ENCODE measurements around the gene SERPINI2.

Gene SERPINI2, protein sequence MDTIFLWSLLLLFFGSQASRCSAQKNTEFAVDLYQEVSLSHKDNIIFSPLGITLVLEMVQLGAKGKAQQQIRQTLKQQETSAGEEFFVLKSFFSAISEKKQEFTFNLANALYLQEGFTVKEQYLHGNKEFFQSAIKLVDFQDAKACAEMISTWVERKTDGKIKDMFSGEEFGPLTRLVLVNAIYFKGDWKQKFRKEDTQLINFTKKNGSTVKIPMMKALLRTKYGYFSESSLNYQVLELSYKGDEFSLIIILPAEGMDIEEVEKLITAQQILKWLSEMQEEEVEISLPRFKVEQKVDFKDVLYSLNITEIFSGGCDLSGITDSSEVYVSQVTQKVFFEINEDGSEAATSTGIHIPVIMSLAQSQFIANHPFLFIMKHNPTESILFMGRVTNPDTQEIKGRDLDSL

GRCh38 chr3:167473863-167474262 lies at the start of gene SERPINI2:
Gene SERPINI2, minus strand, starts transcription at chr3:167474042. Its CDS starts 2,208 bp downstream, at chr3:167471834.
- no peak for DNase-seq

- DNase-seq = no peak
These were observed 47.1 kb upstream of the SERPINI2 start for GRCh38 chr3:167521006-167521355.

DNA sequence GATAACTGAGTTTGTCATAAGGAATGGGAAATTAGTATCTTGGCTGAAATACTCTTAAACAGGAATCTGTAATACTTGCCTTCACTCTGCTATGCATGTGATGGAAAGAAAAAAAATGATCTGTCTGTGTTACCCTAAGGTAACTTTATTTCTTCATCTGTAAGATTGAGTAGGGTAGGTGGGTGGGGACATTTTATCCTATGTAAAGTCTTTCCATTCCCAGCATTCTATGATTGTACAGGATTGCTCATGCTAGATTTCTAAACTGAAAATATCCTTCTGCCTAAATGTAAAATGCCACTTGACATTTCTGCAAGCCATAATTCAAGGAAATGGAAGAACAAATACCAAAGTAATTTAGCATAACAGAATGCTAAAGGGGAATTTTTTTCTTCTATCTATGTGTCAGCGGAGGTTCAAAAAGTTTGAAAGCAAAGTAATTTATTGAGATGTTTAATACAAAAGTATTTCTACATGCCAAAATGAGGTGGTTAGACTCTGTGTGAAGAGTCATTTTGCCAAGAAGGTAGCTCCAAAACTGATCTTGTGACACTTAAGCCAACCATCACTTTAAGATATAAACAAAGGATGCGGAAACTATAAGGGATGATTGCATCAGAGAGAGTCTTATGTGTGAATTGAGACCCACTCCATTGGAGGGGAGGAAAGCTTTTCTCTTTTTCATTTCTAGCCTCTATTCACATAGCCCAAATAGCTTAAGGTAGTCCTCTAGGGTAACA lies 46.6 kb upstream of the SERPINI2 start:
- DNase-seq = no peak

- DNase-seq = no peak
These were observed 34.1 kb upstream of the SERPINI2 start for GRCh38 chr3:167507954-167508353.

DNA sequence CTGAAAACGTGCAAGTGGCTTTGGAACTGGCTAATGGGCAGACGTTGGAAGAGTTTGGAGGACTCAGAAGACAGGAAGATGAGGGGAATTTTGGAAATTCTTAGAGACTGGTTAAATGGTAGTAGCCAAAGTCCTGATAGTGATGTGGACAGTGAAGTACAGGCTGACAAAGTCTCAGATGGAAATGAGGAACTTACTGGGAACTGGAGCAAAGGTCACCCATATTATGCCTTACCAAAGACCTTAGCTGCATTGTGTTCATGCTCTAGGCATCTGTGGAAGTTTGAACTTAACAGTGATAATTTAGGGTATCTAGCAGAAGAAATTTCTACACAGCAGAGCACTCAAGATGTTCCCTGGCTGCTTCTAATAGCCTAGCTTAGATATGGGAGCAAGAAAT lies 28.6 kb upstream of the SERPINI2 start:
- DNase-seq = no peak

GRCh38 chr3:167501941-167502340 lies 28.1 kb upstream of the SERPINI2 start:
- no peak for DNase-seq

GRCh38 chr3:167497903-167498302 lies 24.1 kb upstream of the SERPINI2 start:
- DNase-seq = no peak

DNA sequence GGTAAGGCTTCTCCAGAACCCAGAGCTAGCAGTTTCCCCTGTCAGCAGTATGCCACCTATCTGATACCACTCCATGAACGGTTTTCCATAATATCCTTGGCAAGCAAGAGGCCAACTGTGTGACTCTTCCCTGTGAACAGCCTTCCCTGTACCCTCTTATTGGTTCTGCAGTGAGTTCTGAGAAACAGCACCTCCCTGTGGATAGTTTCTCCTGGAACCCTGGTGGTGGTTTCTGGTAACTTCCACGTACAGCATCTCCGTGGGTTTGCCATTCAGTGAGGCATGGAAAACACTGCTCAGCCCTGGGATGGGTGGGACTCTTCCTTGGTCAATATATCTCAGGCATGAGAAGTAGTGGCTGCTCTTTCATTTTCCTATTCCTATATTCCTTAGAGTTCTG lies 19.4 kb upstream of the SERPINI2 start:
- DNase-seq = no peak

- no peak for DNase-seq
These were observed 17.8 kb upstream of the SERPINI2 start for GRCh38 chr3:167491621-167492020.

DNA sequence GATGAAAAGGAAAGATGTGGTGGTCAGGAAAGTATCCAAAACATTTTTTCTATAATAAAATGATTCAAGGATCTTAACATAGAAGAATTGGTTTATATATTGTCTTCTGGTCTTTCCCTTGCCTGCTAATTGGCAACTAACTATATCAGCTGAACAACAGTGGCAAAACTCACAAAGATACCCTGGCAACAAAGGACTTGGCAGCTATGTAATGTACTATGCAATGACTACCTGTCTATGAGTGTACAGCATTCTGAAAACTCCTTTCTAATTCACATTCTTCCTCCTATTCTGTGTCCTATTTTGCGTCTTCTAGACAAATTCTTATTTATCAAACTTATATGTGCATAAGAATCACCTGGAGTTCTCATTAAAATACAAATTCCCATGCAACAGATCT lies 15.7 kb upstream of the SERPINI2 start:
- DNase-seq = no peak

DNA sequence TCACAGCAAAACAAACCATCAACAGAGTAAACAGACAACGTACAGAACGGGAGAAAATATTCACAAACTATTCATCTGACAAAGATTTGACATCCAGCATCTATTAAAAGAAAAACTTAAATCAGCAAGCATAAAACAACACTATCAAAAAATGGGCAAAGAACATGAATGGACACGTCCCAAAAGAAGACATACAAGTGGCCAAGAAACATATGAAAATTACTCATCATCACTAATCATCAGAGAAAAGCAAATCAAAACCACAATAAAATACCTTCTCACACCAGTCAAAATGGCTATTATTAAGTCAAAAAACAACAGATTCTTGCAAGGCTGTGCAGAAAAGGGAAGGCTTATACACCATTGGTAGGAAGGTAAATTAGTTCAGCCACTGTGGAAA lies 13.7 kb upstream of the SERPINI2 start:
- no peak for DNase-seq

DNA sequence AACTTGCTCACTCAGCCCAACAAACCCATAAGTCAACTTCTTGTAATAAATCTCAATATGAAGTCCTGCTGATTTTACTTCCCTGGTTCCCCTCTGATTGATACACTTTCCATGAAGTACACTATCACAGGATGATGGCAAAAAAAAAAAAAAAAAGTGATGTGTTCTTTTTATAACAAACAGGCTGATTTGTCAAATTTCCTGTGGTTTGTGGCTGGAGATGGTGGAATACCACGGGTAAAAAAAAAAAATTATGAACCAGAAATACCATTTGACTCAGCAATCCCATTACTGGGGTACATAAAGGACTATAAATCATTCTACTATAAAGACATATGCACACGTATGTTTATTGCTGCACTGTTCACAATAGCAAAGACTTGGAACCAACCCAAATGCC lies 10.7 kb upstream of the SERPINI2 start:
- DNase-seq = no peak

GRCh38 chr3:167483708-167484475 lies 10.1 kb upstream of the SERPINI2 start:
- DNase-seq = no peak

GRCh38 chr3:167481164-167481563 lies 7.3 kb upstream of the SERPINI2 start:
- DNase-seq = no peak

GRCh38 chr3:167480748-167481147 lies 6.9 kb upstream of the SERPINI2 start:
- DNase-seq = no peak

- DNase-seq = no peak
These were observed 4.5 kb downstream of the SERPINI2 start for GRCh38 chr3:167469381-167469780.

- no peak for DNase-seq
These were observed 5.8 kb downstream of the SERPINI2 start for GRCh38 chr3:167467848-167468611.

DNA sequence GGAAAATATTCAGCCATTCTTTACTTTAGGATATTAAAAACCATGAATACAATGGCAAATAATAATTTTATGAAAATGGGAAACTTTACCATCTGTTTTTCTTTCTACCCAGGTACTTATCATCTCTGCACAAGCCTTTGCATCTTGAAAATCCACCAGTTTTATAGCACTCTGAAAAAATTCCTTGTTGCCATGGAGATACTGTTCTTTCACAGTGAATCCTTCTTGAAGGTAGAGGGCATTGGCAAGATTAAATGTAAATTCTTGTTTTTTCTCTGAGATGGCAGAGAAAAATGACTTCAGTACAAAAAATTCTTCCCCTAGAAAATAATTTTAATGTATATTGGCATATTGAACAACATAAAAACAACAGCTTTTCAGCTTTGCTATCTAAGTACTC lies 6.9 kb downstream of the SERPINI2 start:
- no peak for DNase-seq

DNA sequence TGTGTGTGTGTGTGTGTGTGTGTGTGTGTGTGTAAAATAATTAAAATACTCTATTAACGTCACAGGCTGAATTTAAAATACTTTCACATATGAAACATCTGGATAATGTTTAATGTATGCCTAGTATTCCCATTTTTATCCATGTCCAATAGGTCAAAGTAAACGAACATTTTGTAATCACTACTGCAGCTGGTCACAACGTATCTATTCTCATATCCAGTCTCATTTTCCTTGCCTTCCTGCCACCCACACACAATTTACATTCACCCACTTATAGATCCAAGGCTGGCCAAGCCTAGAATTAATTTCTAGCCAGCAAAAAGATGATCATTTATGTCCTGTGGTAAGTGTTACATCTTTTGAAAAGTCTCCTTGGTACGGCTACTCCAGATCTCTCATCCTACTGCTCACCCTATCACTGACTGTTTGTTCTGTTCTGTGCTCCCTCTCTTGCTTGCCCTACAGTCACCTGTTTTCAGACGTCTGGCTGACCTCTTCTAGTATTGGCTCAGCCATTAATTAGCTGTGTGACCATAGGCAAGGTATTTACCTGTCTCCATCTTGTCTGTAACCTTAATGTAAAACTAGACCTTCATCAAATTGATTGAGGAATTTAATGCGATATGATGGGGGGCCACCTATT lies 17.6 kb downstream of the SERPINI2 start:
- DNase-seq = no peak

DNA sequence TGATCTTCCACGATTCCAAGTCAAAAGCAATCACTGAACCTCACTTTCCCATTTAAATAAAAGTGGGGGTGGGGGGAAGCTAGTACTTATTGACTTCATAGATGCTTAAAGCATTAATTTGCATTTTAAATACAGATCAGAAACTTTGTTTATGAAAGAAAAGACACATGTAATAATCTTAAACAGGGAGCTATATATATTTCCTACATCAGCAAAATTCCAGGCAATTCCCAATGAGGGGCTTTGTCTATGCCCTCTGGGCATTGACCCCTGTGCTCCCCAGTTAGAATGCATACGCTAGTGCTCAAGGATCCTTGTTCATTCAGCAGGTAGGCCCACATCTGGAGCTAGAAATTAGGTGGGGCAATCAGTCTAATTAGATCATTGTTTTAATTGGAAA lies 20.0 kb downstream of the SERPINI2 start:
- DNase-seq = no peak

DNA sequence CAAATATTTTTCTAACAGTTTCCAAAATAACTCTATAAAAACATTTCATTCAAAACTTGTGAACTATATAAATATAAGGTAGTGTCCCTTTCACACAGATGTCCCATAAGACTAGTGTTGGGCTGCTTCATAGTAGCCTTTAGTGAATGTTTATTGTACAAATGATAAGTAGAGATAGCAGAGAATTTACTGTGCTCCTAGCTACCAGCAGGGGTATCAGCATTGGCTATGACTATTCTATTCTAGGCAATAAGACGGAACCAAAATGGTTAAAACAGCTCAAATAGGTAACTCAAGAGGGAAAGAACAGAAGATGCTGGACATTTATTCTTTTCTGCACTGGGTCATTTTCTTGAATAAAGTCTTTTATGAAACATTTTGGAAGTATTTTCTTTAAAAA lies 22.6 kb downstream of the SERPINI2 start:
- DNase-seq = no peak

DNA sequence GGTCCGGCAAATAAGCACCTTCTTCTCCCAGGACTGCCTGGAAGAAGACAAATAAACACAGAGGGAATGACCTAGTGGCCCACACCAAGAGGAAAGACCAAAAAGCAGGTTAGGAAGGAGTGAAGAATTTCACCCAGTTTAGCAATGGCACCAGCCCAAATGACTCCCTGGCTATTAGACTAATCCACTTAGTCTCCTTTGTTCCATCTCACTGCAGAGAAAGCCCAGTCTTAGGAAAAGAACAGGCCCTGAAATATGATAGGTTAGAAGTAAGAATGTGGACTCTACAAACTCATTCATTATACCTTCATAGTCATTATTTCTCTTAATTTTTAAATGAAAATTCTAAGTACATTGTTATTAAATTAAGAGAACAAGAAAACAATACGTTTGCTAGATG lies 23.2 kb downstream of the SERPINI2 start:
- no peak for DNase-seq

Data from activated CD4-positive, alpha-beta T cell treated with anti-CD3 and anti-CD28 coated beads, Interleukin-10, Interleukin-2, amounts not matched to agents 100 ng/mL and 50 ng/mL, durations not matched to agents 16 hours and 8 hours (primary cell).